SKM-1 (cell line): ENCODE measurements around the gene MIGA2.
A peak's percentile ranks its signal among the peaks of the same experiment; 100 is the strongest.
"Not testable (repeated sequence)": the region's sequence is repeated elsewhere in the genome, so short reads cannot be mapped to it uniquely, and the experiment has no call there.

Experiments used
- DNase-seq: peaks from one replicate; lab custom pipeline; 2025; ENCODE audit not compliant: unreplicated experiment; lab: John Stamatoyannopoulos, UW

MIGA2 gene

DNA sequence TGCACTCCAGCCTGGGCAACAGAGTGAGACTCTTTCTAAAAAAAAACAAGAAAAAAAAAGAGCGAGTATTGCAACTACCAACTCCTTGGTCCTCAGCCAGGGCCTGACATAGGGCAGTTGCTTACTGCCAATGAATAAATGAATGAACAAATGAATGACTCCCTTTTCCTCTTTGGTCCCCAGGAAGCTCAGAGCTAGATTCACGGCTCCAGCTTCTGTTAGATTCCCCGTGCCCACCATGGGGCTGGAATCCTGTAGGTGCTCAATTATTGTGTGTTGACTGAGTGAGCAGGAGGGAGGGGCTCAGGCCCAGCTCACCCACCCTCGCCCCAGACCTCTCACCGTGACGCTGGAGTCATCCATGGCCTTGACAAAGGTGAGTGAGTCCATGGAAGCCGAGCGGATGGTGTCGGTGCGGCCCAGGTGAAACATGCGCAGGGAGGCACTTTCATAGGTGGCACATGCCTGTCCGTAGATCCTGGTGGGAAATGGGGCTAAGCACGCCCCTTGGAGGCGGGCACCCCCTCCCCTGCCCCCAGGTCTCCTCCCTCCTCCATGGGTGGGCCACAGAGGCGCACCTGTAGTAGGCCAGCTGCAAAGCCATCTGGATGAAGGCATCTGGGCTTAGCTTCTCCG lies 61.4 kb downstream of the MIGA2 start:
- DNase-seq, result no peak

DNA sequence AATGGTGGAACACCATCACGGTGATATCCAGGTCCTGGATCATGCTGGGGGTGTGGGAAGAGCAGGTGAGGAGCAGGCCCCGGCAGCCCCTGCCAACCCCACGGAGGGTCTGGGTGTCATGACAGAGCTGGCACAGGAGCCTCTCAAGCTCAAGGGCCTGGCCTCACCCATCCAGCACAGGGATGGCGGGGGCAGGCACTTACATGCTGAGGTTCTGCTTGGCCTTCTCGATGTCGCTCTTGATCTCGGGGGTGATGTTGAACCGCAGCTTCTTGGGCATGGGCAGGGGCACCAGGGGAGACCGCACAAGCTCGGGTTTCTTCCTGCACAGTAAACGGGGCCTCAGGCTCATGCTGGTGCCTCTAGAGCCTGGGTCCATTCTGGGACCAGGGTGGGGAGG lies 61.9 kb downstream of the MIGA2 start:
- DNase-seq, result no peak

DNA sequence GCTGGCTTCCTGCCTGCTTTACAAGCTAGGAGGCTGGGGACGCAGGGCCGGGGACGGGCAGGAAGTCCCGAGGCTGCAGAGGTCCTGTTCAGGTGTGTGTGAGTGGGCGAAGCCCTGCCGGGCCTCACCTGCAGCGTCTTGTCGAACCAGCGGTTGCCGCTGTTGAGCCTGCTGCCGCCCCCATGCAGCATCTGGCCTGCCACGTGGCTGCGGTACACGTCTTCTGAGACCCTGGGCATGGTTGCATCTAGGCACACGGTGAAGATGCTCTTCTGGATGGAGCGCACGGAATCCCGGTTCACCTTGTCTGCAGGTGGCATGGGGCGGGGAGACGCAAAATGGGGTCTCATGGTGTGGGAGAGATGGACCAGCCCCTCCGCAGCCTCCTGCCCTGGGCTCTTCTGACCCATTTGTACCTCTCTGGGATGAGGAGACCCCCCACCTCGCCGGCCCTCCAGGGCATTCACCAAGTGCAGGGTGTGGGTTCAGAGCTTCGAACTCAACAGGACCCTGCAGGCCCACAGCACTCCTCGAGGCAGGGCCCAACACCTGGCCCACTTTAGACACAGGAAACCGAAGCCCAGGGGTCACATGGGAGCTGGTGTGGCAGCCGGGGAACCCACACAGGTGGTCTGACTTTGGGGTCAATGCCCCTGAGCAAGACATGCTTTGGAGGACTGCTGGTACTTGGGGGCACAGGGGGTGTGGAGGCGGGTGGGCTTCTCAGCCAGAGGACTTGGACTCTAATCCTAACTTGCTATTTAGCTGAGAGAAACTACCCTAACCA lies 64.2 kb downstream of the MIGA2 start:
- no peak for DNase-seq

GRCh38 chr9:129101279-129101678 lies 64.9 kb downstream of the MIGA2 start:
- no peak for DNase-seq

DNA sequence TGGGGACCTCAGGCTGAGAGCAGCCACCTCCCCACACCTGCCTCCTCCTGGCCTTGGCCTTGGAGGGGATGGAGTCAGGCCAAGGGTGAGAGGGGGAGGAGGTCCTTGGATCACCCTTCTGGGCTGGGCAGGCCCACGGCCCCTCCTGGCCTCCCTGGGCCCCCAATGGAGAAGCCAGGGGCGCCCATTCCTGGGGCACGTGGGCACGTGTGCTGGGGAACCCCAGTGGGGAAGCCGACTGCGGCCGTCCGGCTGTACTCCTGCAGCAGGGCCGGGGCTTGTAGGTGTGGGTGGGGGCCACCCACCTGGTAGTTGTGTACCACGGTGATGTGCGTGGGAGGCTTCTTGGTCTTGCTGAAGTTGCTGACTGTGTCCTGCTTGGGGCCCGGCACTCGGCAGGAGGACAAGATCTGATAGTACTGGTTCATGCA lies 65.7 kb downstream of the MIGA2 start:
- DNase-seq, result no peak

GRCh38 chr9:129102791-129103594 lies 66.6 kb downstream of the MIGA2 start:
- peak; percentile 37 for DNase-seq

DNA sequence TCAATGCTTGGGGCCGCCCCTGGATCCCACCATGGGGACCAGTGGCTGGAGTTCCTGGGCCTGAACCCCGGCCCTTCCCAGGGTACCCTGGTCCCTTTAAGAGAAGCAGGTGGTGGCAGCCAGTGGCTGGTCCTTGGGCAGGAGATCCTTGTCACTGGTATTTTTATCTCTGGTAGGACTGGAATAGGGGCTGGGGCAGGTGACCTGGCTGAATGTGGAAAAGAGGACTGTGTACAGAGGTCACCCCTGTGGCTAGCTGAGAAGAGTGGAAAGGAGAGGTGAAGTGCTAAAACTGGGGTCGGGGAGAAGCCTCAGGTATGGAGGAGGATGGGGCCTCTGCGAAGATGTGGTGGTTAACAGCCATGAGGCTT lies 67.2 kb downstream of the MIGA2 start:
- DNase-seq, result no peak

DNA sequence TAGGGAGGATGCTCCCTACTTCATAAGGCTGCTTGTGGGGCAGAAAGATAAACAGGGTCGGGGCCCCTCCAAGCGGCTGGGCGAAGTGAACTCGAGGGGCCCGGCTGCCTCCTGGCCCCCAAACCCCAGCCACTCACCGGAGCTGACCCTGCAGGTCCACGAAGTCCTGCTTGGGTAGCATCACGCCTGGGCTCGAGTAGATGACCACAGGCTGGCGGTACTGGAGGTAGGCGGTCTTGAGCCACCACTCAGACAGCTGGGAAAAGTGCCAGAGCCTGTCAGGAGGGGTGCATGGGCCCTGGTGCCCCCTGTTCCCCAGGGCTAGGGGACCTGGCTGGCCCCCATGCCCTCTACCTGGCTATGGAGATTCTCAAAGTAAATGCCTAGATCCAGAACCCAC lies 67.6 kb downstream of the MIGA2 start:
- no peak for DNase-seq

GRCh38 chr9:129105857-129106694 lies 69.7 kb downstream of the MIGA2 start:
- DNase-seq, result no peak

GRCh38 chr9:129107651-129108050 lies 71.2 kb downstream of the MIGA2 start:
- DNase-seq, result no peak

- DNase-seq, result no peak
Observed at GRCh38 chr9:129108083-129108804, 71.8 kb downstream of the MIGA2 start.

DNA sequence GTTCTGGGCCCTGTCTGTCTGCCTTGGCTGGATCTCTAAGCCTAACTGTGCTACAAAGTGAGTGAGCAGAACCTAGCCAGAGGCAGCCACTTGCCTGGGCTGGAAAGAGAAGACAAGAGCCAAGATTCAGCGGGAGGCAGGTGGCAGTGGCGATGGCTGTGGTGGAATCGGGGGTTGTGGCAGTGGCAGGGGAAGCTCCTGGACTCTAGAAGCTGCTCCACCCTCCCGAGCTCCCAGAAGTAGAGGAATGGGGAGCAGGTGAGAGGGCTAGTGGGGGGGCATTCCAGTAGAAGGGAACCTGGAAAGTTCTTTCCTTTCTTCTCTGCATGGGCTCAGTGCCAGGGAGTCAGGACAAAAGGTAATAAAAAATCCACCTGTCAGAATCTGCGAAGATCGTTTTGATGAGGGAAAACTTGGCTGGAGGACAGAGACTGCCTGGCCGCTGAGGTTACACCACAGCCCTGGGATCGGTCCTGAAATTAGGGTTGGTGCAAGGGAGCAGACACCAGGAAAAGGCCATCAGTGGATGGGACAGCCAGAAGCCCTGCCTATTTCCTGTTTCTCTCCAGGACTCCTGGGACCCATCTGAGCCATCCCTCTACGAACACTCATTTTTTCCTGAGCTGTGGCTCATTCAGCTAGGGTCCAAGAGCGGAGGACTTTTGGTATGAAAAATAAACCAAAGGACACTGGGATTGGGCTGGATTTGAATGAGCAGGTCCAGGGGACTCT lies 72.5 kb downstream of the MIGA2 start:
- DNase-seq, result no peak

- DNase-seq, result peak; percentile 72
Observed at GRCh38 chr9:129109537-129109903, 73.1 kb downstream of the MIGA2 start.

GRCh38 chr9:129109952-129110739 lies 73.7 kb downstream of the MIGA2 start:
- DNase-seq, result no peak

- DNase-seq, result peak; percentile 88
Observed at GRCh38 chr9:129110740-129111527, 74.5 kb downstream of the MIGA2 start, which contains the start of the genes CRAT and PTPA. TSS of gene CRAT (minus strand) at chr9:129110793. CDS start at chr9:129110509, 284 bp downstream. TSS of gene PTPA (plus strand) at chr9:129111415. CDS start at chr9:129111601, 186 bp downstream.

DNA sequence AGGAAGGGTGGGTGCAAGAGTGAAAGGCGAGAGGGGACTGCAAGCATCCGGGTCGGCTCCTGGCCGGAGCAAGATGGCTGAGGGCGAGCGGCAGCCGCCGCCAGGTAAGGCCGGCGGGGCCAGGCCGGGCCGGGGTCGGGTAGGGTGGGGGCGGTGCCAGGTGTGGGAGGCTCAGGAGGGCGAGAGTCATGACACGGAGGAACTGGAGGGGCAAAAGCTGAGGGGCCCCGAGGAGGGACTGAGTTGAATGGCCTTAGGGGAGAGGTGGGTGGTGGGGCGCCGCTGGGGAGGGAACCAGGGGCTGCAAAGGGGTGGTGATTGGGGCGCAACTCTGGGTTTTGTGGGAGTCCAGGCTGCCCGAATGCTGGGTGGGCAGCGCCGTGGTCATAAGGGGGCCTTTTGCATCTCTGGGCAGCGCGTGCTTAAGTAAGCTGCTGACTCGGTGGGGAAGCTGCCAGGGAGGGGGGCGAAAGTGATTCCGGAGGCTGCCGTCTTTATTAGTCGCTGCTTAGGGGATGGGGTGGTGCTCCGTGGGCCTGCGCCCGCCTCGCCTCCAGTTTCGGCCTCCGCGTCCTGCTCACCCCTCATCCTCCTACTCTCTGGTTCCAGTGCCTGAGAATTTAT lies 75.2 kb downstream of the MIGA2 start:
- DNase-seq, result peak; percentile 47

DNA sequence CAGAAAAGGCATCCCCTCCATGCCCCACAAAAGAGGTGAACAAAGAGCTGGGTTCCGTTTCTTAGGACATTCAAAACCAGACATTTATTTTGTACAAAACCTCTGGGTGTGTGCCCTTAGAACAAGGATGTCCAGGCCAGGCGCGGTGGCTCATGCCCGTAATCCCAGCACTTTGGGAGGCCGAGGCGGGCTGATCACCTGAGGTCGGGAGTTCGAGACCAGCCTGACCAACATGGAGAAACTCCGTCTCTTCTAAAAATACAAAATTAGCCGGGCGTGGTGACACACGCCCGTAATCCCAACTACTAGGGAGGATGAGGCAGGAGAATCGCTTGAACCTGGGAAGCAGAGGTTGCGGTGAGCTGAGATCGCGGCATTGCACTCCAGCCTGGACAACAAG lies 76.1 kb downstream of the MIGA2 start:
- not testable (repeated sequence) for DNase-seq
